Peyer's patch (tissue), 4 donors: Measurements from ENCODE around the gene SMS.

Source experiments
- POLR2A ChIP-seq, 2 donors: fragments of 450-650 bp; IDR thresholded peaks; one replicate each; pipeline ENCODE4 v1.5.1; 2017; ENCODE audit warnings: antibody characterized with exemption in 2 of 2, mild to moderate bottlenecking in 2 of 2, moderate library complexity in 2 of 2
- TF ChIP-seq, protein P1 (sequence below), 6 experiments: fragments of 450-650 bp in 4 of 6; fragments of 200-600 bp in 2 of 6; sonication (generic) in 1 of 6; IDR thresholded peaks; one replicate each; pipeline ENCODE4 v1.5.1; 2017 to 2019; ENCODE audit warnings: antibody characterized with exemption in 6 of 6, mild to moderate bottlenecking in 3 of 6, moderate library complexity in 1 of 6

- TF ChIP-seq, protein P1, sequence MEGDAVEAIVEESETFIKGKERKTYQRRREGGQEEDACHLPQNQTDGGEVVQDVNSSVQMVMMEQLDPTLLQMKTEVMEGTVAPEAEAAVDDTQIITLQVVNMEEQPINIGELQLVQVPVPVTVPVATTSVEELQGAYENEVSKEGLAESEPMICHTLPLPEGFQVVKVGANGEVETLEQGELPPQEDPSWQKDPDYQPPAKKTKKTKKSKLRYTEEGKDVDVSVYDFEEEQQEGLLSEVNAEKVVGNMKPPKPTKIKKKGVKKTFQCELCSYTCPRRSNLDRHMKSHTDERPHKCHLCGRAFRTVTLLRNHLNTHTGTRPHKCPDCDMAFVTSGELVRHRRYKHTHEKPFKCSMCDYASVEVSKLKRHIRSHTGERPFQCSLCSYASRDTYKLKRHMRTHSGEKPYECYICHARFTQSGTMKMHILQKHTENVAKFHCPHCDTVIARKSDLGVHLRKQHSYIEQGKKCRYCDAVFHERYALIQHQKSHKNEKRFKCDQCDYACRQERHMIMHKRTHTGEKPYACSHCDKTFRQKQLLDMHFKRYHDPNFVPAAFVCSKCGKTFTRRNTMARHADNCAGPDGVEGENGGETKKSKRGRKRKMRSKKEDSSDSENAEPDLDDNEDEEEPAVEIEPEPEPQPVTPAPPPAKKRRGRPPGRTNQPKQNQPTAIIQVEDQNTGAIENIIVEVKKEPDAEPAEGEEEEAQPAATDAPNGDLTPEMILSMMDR (IDR thresholded peaks at IDR 0.05) = no peak
- TF ChIP-seq POLR2A (IDR thresholded peaks at IDR 0.05) = no peak
Measured at GRCh38 chrX:22035236-22035635, 94.7 kb downstream of the SMS start.
